ENCODE measurements around the gene NR0B1.

The NR0B1 gene

GRCh38 chrX:30310429-30311206 is 1.4 kb upstream of the NR0B1 start:
- DNase-seq: no peak
- no peak overlapping the region for H2BK15ac ChIP-seq (ENCODE audit: low read depth, poor library complexity, severe bottlenecking)
- H3K27me3 ChIP-seq (ENCODE audit: control insufficient read depth in 1 of 2, insufficient read depth in 1 of 2, low read length in 2 of 2): peaks cover 0 to 40% of the 10 kb centered on the region in 2 experiments
- 100% methylated on average over 1 of the region's 5 CpGs for WGBS
- no peak overlapping the region for H4K91ac ChIP-seq (ENCODE audit: low read length)
- no peak overlapping the region for H3K4me3 ChIP-seq (ENCODE audit: insufficient read depth in 1 of 2, low read depth in 1 of 2, low read length in 2 of 2)
- H3K23ac ChIP-seq (ENCODE audit: low read length in 2 of 2): no peak overlapping the region
- peaks cover 15% of the 10 kb centered on the region for H3K4me1 ChIP-seq (ENCODE audit: control insufficient read depth, insufficient read depth, low read depth, low read length)
- no peak overlapping the region for H3K27ac ChIP-seq (ENCODE audit: low read length, poor library complexity, severe bottlenecking)
- no peaks in the 10 kb centered on the region for H3K36me3 ChIP-seq (ENCODE audit: control insufficient read depth in 1 of 2, insufficient read depth in 2 of 2, low read depth in 1 of 2, low read length in 2 of 2)
- H3K18ac ChIP-seq (ENCODE audit: low read depth in 1 of 2, low read length in 2 of 2): no peak overlapping the region
- no peaks in the 10 kb centered on the region for H3K9me3 ChIP-seq (ENCODE audit: control insufficient read depth, low read length)
- H2BK12ac ChIP-seq (ENCODE audit: low read length in 2 of 2): no peak overlapping the region
- H3K14ac ChIP-seq (ENCODE audit: low read length in 2 of 2): no peak overlapping the region
- H3K79me1 ChIP-seq (replicated peaks; ENCODE audit: low read length, poor library complexity, severe bottlenecking): no peaks in the 10 kb centered on the region
- no peak overlapping the region for H2BK120ac ChIP-seq (ENCODE audit: low read depth, low read length)
- H2BK5ac ChIP-seq (ENCODE audit: low read depth, low read length, poor library complexity, severe bottlenecking): no peak overlapping the region
- H3K9ac ChIP-seq (ENCODE audit: low read length): no peak overlapping the region
- no peak overlapping the region for H2AFZ ChIP-seq (ENCODE audit: low read depth, low read length)
- no peak overlapping the region for H2AK5ac ChIP-seq (ENCODE audit: low read length, severe bottlenecking)
- no peak overlapping the region for H3K4me2 ChIP-seq (ENCODE audit: low read length, poor library complexity, severe bottlenecking)
- no peak overlapping the region for H4K8ac ChIP-seq (ENCODE audit: low read length)
- H3K4ac ChIP-seq (ENCODE audit: low read depth in 1 of 2, low read length in 2 of 2): no peak overlapping the region

GRCh38 chrX:30308263-30309138 is 689 bp downstream of the NR0B1 start:
- WGBS: 7% methylated on average over 52 of the region's 71 CpGs
- Histone ChIP-seq H3K23ac (ENCODE audit: low read length in 2 of 2) (no peak overlapping the region), H3K4me1 (ENCODE audit: control insufficient read depth, insufficient read depth, low read depth, low read length) (peaks cover 15% of the 10 kb centered on the region)

GRCh38 chrX:30307466-30307865 is 1.7 kb downstream of the NR0B1 start:
- no peak overlapping the region for H2AFZ ChIP-seq (ENCODE audit: low read depth, low read length)
- H3K14ac ChIP-seq (ENCODE audit: low read length in 2 of 2): no peak overlapping the region
- no peak overlapping the region for H3K18ac ChIP-seq (ENCODE audit: low read depth in 1 of 2, low read length in 2 of 2)
- H2AK5ac ChIP-seq (ENCODE audit: low read length, severe bottlenecking): no peak overlapping the region
- no CpG with 5 or more reads among the region's 1 CpG for whole genome bisulfite sequencing
- no peak overlapping the region for H3K4ac ChIP-seq (ENCODE audit: low read depth in 1 of 2, low read length in 2 of 2)
- no peak overlapping the region for H2BK5ac ChIP-seq (ENCODE audit: low read depth, low read length, poor library complexity, severe bottlenecking)
- no peak overlapping the region for H3K23ac ChIP-seq (ENCODE audit: low read length in 2 of 2)
- peak overlapping the region; percentile 80 for H3K9ac ChIP-seq (ENCODE audit: low read length)
- no peak overlapping the region for H4K8ac ChIP-seq (ENCODE audit: low read length)
- H3K36me3 ChIP-seq (ENCODE audit: control insufficient read depth in 1 of 2, insufficient read depth in 2 of 2, low read depth in 1 of 2, low read length in 2 of 2): peaks cover 0 to 14% of the 10 kb centered on the region in 2 experiments
- peaks cover 15% of the 10 kb centered on the region for H3K4me1 ChIP-seq (ENCODE audit: control insufficient read depth, insufficient read depth, low read depth, low read length)
- no peak overlapping the region for H3K4me2 ChIP-seq (ENCODE audit: low read length, poor library complexity, severe bottlenecking)
- DNase-seq: no peak
- no peaks in the 10 kb centered on the region for H3K9me3 ChIP-seq (ENCODE audit: control insufficient read depth, low read length)
- H2BK12ac ChIP-seq (ENCODE audit: low read length in 2 of 2): no peak overlapping the region
- H3K27me3 ChIP-seq (ENCODE audit: control insufficient read depth in 1 of 2, insufficient read depth in 1 of 2, low read length in 2 of 2): peaks cover 0 to 25% of the 10 kb centered on the region in 2 experiments
- H4K91ac ChIP-seq (ENCODE audit: low read length): no peak overlapping the region
- H3K27ac ChIP-seq (ENCODE audit: low read length, poor library complexity, severe bottlenecking): no peak overlapping the region
- no peaks in the 10 kb centered on the region for H3K79me1 ChIP-seq (replicated peaks; ENCODE audit: low read length, poor library complexity, severe bottlenecking)
- H2BK15ac ChIP-seq (ENCODE audit: low read depth, poor library complexity, severe bottlenecking): no peak overlapping the region
- H3K4me3 ChIP-seq (ENCODE audit: insufficient read depth in 1 of 2, low read depth in 1 of 2, low read length in 2 of 2): peak overlapping the region in 1 of 2 experiments; percentile 80
- H2BK120ac ChIP-seq (ENCODE audit: low read depth, low read length): no peak overlapping the region

More at GRCh38 chrX:30308263-30309138, 689 bp downstream of the NR0B1 start:
- H3K27ac ChIP-seq (ENCODE audit: low read length, poor library complexity, severe bottlenecking): no peak overlapping the region
- no peak overlapping the region for H2BK120ac ChIP-seq (ENCODE audit: low read depth, low read length)
- no peak overlapping the region for H4K91ac ChIP-seq (ENCODE audit: low read length)
- H3K9me3 ChIP-seq (ENCODE audit: control insufficient read depth, low read length): no peaks in the 10 kb centered on the region
- peak; percentile 24 for DNase-seq
- H2AK5ac ChIP-seq (ENCODE audit: low read length, severe bottlenecking): no peak overlapping the region
- H3K14ac ChIP-seq (ENCODE audit: low read length in 2 of 2): no peak overlapping the region
- no peak overlapping the region for H2BK5ac ChIP-seq (ENCODE audit: low read depth, low read length, poor library complexity, severe bottlenecking)
- peak overlapping the region in 1 of 2 experiments; percentile 8 for H3K18ac ChIP-seq (ENCODE audit: low read depth in 1 of 2, low read length in 2 of 2)
- H3K79me1 ChIP-seq (replicated peaks; ENCODE audit: low read length, poor library complexity, severe bottlenecking): no peaks in the 10 kb centered on the region
- no peak overlapping the region for H4K8ac ChIP-seq (ENCODE audit: low read length)
- H3K27me3 ChIP-seq (ENCODE audit: control insufficient read depth in 1 of 2, insufficient read depth in 1 of 2, low read length in 2 of 2): peaks cover 0 to 30% of the 10 kb centered on the region in 2 experiments
- peak overlapping the region; percentile 77 for H3K4me2 ChIP-seq (ENCODE audit: low read length, poor library complexity, severe bottlenecking)
- no peak overlapping the region for H2BK15ac ChIP-seq (ENCODE audit: low read depth, poor library complexity, severe bottlenecking)
- no peak overlapping the region for H2AFZ ChIP-seq (ENCODE audit: low read depth, low read length)
- peak overlapping the region; percentile 50 to 80 for H3K4me3 ChIP-seq (ENCODE audit: insufficient read depth in 1 of 2, low read depth in 1 of 2, low read length in 2 of 2)
- peaks cover 0 to 14% of the 10 kb centered on the region in 2 experiments for H3K36me3 ChIP-seq (ENCODE audit: control insufficient read depth in 1 of 2, insufficient read depth in 2 of 2, low read depth in 1 of 2, low read length in 2 of 2)
- H2BK12ac ChIP-seq (ENCODE audit: low read length in 2 of 2): no peak overlapping the region
- no peak overlapping the region for H3K4ac ChIP-seq (ENCODE audit: low read depth in 1 of 2, low read length in 2 of 2)
- H3K9ac ChIP-seq (ENCODE audit: low read length): peak overlapping the region; percentile 80

GRCh38 chrX:30304866-30305265 is 4.3 kb downstream of the NR0B1 start:
- no peak overlapping the region for H3K4me2 ChIP-seq (ENCODE audit: low read length, poor library complexity, severe bottlenecking)
- no peak for DNase-seq
- no peaks in the 10 kb centered on the region for H3K79me1 ChIP-seq (replicated peaks; ENCODE audit: low read length, poor library complexity, severe bottlenecking)

More at GRCh38 chrX:30304866-30305265, 4.3 kb downstream of the NR0B1 start:
- no peak overlapping the region for H3K23ac ChIP-seq (ENCODE audit: low read length in 2 of 2)
- peaks cover 0 to 14% of the 10 kb centered on the region in 2 experiments for H3K36me3 ChIP-seq (ENCODE audit: control insufficient read depth in 1 of 2, insufficient read depth in 2 of 2, low read depth in 1 of 2, low read length in 2 of 2)
- H2AFZ ChIP-seq (ENCODE audit: low read depth, low read length): no peak overlapping the region
- no peak overlapping the region for H3K27ac ChIP-seq (ENCODE audit: low read length, poor library complexity, severe bottlenecking)
- no peak overlapping the region for H3K4ac ChIP-seq (ENCODE audit: low read depth in 1 of 2, low read length in 2 of 2)
- peaks cover 15% of the 10 kb centered on the region for H3K4me1 ChIP-seq (ENCODE audit: control insufficient read depth, insufficient read depth, low read depth, low read length)
- H2BK12ac ChIP-seq (ENCODE audit: low read length in 2 of 2): no peak overlapping the region
- no peak overlapping the region for H2AK5ac ChIP-seq (ENCODE audit: low read length, severe bottlenecking)
- no peak overlapping the region for H3K18ac ChIP-seq (ENCODE audit: low read depth in 1 of 2, low read length in 2 of 2)
- H4K91ac ChIP-seq (ENCODE audit: low read length): no peak overlapping the region
- no peak overlapping the region for H3K9ac ChIP-seq (ENCODE audit: low read length)
- no peak overlapping the region for H2BK5ac ChIP-seq (ENCODE audit: low read depth, low read length, poor library complexity, severe bottlenecking)
- H3K27me3 ChIP-seq (ENCODE audit: control insufficient read depth in 1 of 2, insufficient read depth in 1 of 2, low read length in 2 of 2): peaks cover 0 to 26% of the 10 kb centered on the region in 2 experiments
- 91% methylated on average over 3 of the region's 6 CpGs for WGBS
- no peak overlapping the region for H3K4me3 ChIP-seq (ENCODE audit: insufficient read depth in 1 of 2, low read depth in 1 of 2, low read length in 2 of 2)
- H3K14ac ChIP-seq (ENCODE audit: low read length in 2 of 2): no peak overlapping the region
- no peak overlapping the region for H4K8ac ChIP-seq (ENCODE audit: low read length)
- no peak overlapping the region for H2BK120ac ChIP-seq (ENCODE audit: low read depth, low read length)
- no peaks in the 10 kb centered on the region for H3K9me3 ChIP-seq (ENCODE audit: control insufficient read depth, low read length)
- H2BK15ac ChIP-seq (ENCODE audit: low read depth, poor library complexity, severe bottlenecking): no peak overlapping the region

Measured in mesenchymal stem cell (in vitro differentiated cells and primary cell).